ENCODE data around the gene PAQR9. TPM values are rescaled to one million over a fixed set of nuclear protein-coding genes. Genes with fewer than 3 reads are reported as not detected.

PAQR9 gene
- total and polyA plus RNA-seq, 2 donors (not counting 3 experiments of a cell fraction or from before 2014, with no cell fraction given), result not detected

DNA sequence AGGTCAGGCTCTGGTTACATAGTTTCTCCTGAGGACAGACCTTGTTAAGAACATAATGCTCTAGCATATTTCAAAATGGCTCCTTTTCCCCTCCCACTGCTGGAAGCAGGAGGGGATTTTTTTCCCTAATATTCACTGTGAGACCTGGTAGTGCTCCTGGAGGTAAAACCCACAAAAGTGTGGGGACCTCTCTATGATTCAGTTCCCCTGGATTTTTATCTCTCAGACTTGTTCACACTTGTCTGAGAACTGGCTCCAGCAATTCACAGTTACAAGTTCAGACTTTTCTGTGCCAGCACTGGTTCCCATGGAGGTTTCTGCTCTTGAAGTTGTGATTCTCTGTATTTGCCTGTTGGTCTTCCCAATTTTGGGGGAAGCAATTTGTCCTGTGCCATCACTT, 38.3 kb downstream of the PAQR9 start:
- intact Hi-C loops (cut with micrococcal nuclease) (loop anchor here (5.0 kb wide), 1 partner anchor 338 kb away; no protein-coding TSS in a partner anchor), dilution Hi-C loops (cut with MboI; ENCODE audit: extremely low pct_ligation_motif_present, low sequenced_read_pairs) (no loop called here)
- Histone ChIP-seq H3K36me3 (ENCODE audit: control insufficient read depth in 2 of 2, extremely low read depth in 1 of 2, insufficient read depth in 2 of 2, low read length in 2 of 2) (no peaks in the 10 kb centered on the region), H3K4me3 (replicated peaks in 1 of 3; ENCODE audit: insufficient read depth in 1 of 3, low read depth in 1 of 3, low read length in 3 of 3) (no peak overlapping the region), H3K27ac (ENCODE audit: insufficient read depth, low read depth, low read length) (no peak overlapping the region), H3K4me2 (ENCODE audit: insufficient read depth, low read length) (no peak overlapping the region), H3K9ac (replicated peaks; ENCODE audit: extremely low read depth, insufficient read depth, low read length) (no peak overlapping the region), H3K9me3 (replicated peaks; ENCODE audit: control insufficient read depth, insufficient read depth, low read length) (no peaks in the 10 kb centered on the region), H3K9me1 (replicated peaks; ENCODE audit: control insufficient read depth, extremely low read depth, insufficient read depth, low read length) (no peaks in the 10 kb centered on the region), H3K4me1 (ENCODE audit: control insufficient read depth, extremely low read depth, insufficient read depth, low read length) (no peaks in the 10 kb centered on the region), H3K79me2 (ENCODE audit: control insufficient read depth, insufficient read depth, low read length) (no peaks in the 10 kb centered on the region), H3K27me3 (ENCODE audit: control insufficient read depth in 2 of 2, insufficient read depth in 2 of 2, low read length in 2 of 2) (peaks cover 7 to 22% of the 10 kb centered on the region in 2 experiments), H4K20me1 (replicated peaks; ENCODE audit: control insufficient read depth, extremely low read depth, insufficient read depth, low read length) (no peaks in the 10 kb centered on the region), H2AFZ (ENCODE audit: low read depth, low read length) (no peak overlapping the region)
- TF ChIP-seq EZH2 (IDR thresholded peaks at IDR 0.05; ENCODE audit: borderline replicate concordance, low read depth, low read length, severe bottlenecking), result no peak
- TF ChIP-seq GATA2 (IDR thresholded peaks at IDR 0.05; ENCODE audit: insufficient read depth, insufficient read length, low read depth, low read length), result no peak
- no peak for TF ChIP-seq JUN (IDR thresholded peaks at IDR 0.05; ENCODE audit: borderline replicate concordance, insufficient read depth, insufficient read length, low read depth)
- TF ChIP-seq, protein P1, sequence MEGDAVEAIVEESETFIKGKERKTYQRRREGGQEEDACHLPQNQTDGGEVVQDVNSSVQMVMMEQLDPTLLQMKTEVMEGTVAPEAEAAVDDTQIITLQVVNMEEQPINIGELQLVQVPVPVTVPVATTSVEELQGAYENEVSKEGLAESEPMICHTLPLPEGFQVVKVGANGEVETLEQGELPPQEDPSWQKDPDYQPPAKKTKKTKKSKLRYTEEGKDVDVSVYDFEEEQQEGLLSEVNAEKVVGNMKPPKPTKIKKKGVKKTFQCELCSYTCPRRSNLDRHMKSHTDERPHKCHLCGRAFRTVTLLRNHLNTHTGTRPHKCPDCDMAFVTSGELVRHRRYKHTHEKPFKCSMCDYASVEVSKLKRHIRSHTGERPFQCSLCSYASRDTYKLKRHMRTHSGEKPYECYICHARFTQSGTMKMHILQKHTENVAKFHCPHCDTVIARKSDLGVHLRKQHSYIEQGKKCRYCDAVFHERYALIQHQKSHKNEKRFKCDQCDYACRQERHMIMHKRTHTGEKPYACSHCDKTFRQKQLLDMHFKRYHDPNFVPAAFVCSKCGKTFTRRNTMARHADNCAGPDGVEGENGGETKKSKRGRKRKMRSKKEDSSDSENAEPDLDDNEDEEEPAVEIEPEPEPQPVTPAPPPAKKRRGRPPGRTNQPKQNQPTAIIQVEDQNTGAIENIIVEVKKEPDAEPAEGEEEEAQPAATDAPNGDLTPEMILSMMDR (IDR thresholded peaks at IDR 0.05; ENCODE audit: extremely low read depth in 1 of 2, insufficient read depth in 1 of 2, low read depth in 1 of 2, low read length in 2 of 2), result no peak
- TF ChIP-seq FOS (IDR thresholded peaks at IDR 0.05; ENCODE audit: borderline replicate concordance, insufficient read depth, low read length), result no peak
- TF ChIP-seq POLR2AphosphoS5 (IDR thresholded peaks at IDR 0.05; ENCODE audit: insufficient read depth, low read depth, low read length), result no peak
- TF ChIP-seq POLR2A (IDR thresholded peaks at IDR 0.05; ENCODE audit: low read depth, low read length), result no peak
- TF ChIP-seq MYC (IDR thresholded peaks at IDR 0.05; ENCODE audit: low read depth, low read length), result no peak
- TF ChIP-seq, protein P2, sequence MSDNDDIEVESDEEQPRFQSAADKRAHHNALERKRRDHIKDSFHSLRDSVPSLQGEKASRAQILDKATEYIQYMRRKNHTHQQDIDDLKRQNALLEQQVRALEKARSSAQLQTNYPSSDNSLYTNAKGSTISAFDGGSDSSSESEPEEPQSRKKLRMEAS (IDR thresholded peaks at IDR 0.05; ENCODE audit: insufficient read depth, insufficient read length), result no peak
- no peak for DNase-seq (ENCODE audit: low read depth, low spot score)
- BruUV-seq (replicated peaks), result no TSS peak
- FAIRE-seq, result no peak
- ChIA-PET CTCF (interaction anchor here (0.9 to 1.0 kb wide), 3 partner anchors 11 to 96 kb away, joined by 3 to 4 read pairs (median 3); no protein-coding TSS in a partner anchor), POLR2A (no interaction called here)

Data from endothelial cell of umbilical vein (primary cell).